K562 treated with DMSO at 1 percent for 24 hours (cell line): ENCODE results near the gene ADAMTSL4. TPM values are rescaled to one million over a fixed set of nuclear protein-coding genes. Genes with fewer than 3 reads are reported as not detected.

Experiments used
- total RNA-seq: library from RNA; unstranded; fragments of 300-600 nt; gene quantifications from 2 replicates; pipeline ENCODE4 v1.2.3, GENCODE V29; 2022; ENCODE audit warnings: low read depth; ENCODE audit not compliant: insufficient read depth

ADAMTSL4 gene
- 102 and 104 TPM in 2 replicates for total RNA-seq

DNA sequence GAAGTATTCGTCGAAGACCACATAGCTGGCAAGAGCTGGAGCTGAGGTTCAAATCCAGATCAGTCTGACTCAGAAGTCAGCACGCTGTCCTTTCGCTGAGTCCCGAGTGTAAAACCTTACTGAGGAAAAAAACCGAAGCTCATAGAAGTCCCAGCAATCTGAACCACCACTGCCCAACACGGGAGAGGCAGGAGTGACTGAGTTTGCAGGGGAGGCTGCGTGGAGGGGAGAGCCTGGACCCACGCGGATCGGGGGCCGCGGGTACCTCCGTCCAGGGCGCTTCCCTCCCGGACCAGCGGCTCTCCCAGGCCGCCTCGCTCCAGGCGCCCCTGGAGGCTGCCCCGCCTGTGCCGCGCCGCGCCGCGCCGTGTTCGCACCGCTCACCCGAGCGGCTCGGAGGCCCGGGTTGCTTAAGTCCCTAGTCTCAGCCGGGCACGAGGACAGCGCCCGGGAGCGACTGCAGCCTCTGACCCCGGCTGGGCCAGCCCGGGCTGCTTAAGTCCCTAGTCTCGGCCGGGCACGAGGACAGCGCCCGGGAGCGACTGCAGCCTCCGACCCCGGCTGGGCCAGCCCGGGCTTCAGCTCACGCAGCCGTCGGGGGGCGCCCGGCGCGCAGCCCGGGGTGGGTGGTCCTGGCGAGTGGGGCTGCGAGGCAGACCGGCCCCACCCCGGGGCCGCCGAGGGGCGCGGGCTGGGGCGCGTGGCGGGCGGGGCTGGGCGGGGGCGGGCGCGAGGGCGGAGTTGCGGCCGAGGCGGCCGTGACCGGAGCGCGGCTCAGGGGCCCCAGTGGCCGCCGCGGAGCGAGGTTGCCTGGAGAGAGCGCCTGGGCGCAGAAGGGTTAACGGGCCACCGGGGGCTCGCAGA is at the start of gene ADAMTSL4:
TSS of gene ADAMTSL4 (plus strand) at position 777 of the 864 bp plus-strand sequence. CDS start 2,881 bp downstream, outside the sequence.

DNA sequence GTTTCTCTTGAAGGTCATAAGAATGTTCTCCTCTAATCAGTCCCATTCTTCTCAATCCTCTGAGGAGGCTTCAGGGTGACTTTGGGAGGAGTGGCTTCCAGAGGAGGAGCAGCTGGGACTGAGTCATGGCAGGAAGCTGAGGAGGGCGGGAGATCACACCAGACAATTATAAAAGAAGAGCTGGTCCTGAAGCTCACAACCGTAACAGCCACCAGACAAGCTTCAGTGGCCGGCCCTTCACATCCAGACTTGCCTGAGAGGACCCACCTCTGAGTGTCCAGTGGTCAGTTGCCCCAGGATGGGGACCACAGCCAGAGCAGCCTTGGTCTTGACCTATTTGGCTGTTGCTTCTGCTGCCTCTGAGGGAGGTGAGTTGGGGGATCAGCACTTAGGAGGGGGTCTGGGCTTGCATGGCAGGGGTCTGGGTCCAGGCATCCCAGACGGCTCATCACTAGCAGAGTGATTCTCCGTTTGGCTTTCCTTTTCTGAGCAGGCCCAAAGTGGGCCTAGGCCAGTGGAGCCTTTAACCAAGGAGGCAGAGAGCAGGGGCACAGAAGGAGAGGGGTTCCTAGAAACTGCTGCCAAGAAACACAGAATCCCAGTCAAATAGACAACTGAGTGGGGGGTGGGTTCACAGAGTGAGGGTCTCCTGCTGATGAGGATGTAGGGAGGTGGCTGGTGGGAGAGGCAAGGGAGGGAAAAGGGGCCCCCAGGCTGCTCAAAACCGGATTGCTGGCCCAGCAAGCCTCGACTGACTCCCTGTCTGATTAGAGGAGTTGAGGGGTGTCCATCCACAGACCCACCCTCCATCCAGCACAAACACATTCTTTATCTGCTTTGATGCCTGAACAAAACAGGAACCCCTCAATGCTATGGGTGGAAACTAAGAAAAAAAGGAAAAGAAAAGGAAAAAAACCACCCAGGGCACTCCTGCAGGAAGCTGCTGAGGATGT is 41.0 kb upstream of the ADAMTSL4 start, which contains the start of gene ECM1:
TSS of gene ECM1 (plus strand) at position 198 of the 953 bp plus-strand sequence. CDS start at position 299, 101 bp downstream.

DNA sequence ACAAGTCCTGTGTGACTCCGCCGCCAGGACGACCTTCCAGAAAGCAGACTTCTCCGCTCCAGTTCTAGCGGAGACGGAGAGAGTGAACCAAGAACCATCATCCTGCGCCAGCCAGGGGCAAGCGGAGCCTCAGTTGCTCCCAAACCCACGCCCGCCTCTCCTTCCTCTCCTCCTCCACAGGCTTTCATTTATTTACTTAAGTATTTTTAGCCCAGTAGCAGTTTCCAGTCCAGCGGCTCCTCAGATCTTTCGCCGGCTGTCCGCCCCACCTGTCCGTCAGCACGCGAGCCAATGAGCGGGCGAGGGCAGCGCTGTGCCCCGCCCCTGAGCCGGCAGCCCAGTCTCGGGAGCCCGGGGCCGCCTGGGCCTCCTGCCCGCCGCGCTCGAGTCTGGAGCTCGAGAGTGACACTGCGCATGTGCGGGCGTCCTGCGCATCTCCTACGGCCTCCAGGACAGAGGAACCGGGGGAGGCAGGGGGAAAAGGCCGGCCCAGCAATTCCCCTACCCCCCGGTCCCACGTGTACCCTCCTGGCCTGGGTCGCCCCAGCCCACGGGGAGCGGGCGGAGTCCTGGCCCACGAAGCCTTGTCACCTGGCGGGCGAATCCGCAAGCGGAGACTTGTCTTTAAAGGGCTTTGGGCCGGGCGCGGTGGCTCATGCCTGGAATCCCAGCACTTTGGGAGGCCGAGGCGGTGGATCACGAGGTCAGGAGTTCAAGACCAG is 33.7 kb upstream of the ADAMTSL4 start, which contains the start of gene FALEC:
TSS of gene FALEC (plus strand) at position 425 of the 722 bp plus-strand sequence.

DNA sequence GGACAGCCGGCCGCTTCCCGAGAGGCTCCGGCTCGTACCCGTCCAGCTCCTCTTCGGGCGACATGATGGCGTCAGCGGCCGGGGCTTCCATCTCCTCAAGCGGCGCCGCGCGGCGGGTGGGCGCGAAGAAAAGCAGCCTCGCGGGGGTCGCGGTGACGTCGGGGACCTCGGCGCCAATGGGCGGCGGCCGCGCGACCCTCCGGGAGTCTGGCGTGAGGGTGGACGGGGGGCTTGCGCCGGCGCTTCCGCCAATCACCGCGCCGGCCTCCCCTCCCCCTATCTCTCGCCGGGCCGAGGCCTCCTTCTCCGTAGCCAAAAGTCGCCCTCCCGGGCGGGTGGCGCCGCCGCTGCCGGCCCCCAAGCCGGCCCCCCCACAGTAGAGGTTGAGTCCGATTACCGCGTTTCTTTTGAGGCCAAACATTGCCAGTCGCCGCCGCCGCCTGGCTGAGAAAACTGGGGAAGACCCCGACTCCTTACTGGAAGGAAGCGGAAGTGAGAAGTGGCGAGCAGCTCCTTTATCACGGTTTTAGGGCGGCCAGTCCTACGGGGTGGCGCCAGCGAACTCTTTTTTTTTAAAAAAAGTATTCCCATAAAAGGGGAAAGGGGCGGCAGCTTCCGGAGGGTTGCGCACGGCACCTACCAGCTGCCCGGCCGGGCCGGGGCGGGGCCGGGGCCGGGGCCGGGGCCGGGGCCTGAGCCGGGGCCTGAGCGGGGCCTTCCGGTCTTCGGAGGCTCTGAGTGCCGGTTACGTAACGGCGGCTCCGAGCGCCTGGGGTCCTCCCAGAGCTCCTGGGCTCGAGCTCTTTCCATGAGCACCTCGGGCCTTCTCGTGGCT is 30.1 kb downstream of the ADAMTSL4 start, which contains the start of gene MCL1:
TSS of gene MCL1 (minus strand) at position 501 of the 835 bp plus-strand sequence. CDS start at position 421, 80 bp downstream.

Other genes with a start within 250 kb of the ADAMTSL4 start
- 24.4 and 25.2 TPM in 2 replicates for gene PRPF3, start 227.9 kb upstream of the ADAMTSL4 start, total RNA-seq
- gene RPRD2, start 185.3 kb upstream of the ADAMTSL4 start, total RNA-seq: 11.7 and 13.8 TPM in 2 replicates
- gene TARS2, start 62.0 kb upstream of the ADAMTSL4 start, total RNA-seq: 50.9 and 53.0 TPM in 2 replicates
- gene ECM1, start 41.3 kb upstream of the ADAMTSL4 start, total RNA-seq: 28.7 and 31.0 TPM in 2 replicates
- gene FALEC, start 33.7 kb upstream of the ADAMTSL4 start, total RNA-seq: not detected in 2 replicates
- 94.0 and 96.6 TPM in 2 replicates for gene MCL1, start 30.2 kb downstream of the ADAMTSL4 start, total RNA-seq
- 151 and 155 TPM in 2 replicates for gene ENSA, start 80.2 kb downstream of the ADAMTSL4 start, total RNA-seq
- 17.0 and 19.0 TPM in 2 replicates for gene GOLPH3L, start 147.7 kb downstream of the ADAMTSL4 start, total RNA-seq
- gene HORMAD1, start 171.5 kb downstream of the ADAMTSL4 start, total RNA-seq: not detected in 2 replicates
- 22.6 and 28.0 TPM in 2 replicates for gene CTSS, start 216.4 kb downstream of the ADAMTSL4 start, total RNA-seq